ENCODE results near the gene UMODL1.

GRCh38 chr21:42125571-42126544 is 54.7 kb downstream of the UMODL1 start:
- TF ChIP-seq CTCF (IDR thresholded peaks at IDR 0.05) (no peak), POLR2A (IDR thresholded peaks at IDR 0.05) (no peak)

Measured in testis (tissue), 2 donors.